Heart right ventricle (tissue), 16 donors: ENCODE data around the gene FGGY. TPM values are rescaled to one million over a fixed set of nuclear protein-coding genes. Genes with fewer than 3 reads are reported as not detected.

Source experiments
- ATAC-seq, 8 donors: fragments of 200-7000 bp; cut with Tn5 transposase; one replicate each; pipeline ENCODE4 v1.9.1; 2020; ENCODE audit warnings: mild to moderate bottlenecking in 8 of 8, moderate library complexity in 8 of 8, moderate number of reproducible peaks in 1 of 8
- DNase-seq, 2 donors: peaks; one replicate each; pipeline ENCODE4 v3.0.0-alpha.2; 2020
- H3K27ac ChIP-seq, 10 donors: fragments of 200-600 bp; sonication (generic) in 2 of 10; one replicate each; pipeline versions ENCODE4 v1.5.0 to v1.8.0; 2020 to 2022; ENCODE audit warnings: mild to moderate bottlenecking in 3 of 10
- H3K27me3 ChIP-seq, 7 donors: fragments of 200-600 bp; one replicate each; pipeline ENCODE4 v1.8.0; 2021 to 2022; ENCODE audit warnings: mild to moderate bottlenecking in 2 of 7
- H3K36me3 ChIP-seq, 9 donors: fragments of 200-600 bp; sonication (generic) in 1 of 9; one replicate each; pipeline versions ENCODE4 v1.5.0 to v1.8.0; 2020 to 2022; ENCODE audit warnings: mild to moderate bottlenecking in 2 of 9
- H3K4me1 ChIP-seq, 9 donors: fragments of 200-600 bp; sonication (generic) in 1 of 9; one replicate each; pipeline versions ENCODE4 v1.5.0 to v1.8.0; 2020 to 2022; ENCODE audit warnings: mild to moderate bottlenecking in 4 of 9
- H3K4me3 ChIP-seq, 10 donors: fragments of 200-600 bp; sonication (generic) in 2 of 10; one replicate each; pipeline versions ENCODE4 v1.5.0 to v1.8.0; 2020 to 2022; ENCODE audit warnings: mild to moderate bottlenecking in 7 of 10, moderate library complexity in 2 of 10
- H3K9me3 ChIP-seq, 11 donors: fragments of 200-600 bp in 10 of 11; sonication (generic) in 2 of 11; one replicate each; pipeline versions ENCODE4 v1.5.0 to v1.8.0; 2013 to 2022; ENCODE audit warnings: mild to moderate bottlenecking in 2 of 11, control low read depth in 1 of 11, moderate library complexity in 1 of 11
- CTCF ChIP-seq, 9 donors: fragments of 200-600 bp; sonication (generic) in 2 of 9; IDR thresholded peaks; one replicate each; pipeline versions ENCODE4 v1.5.0 to v1.8.0; 2021 to 2022; ENCODE audit warnings: antibody characterized with exemption in 9 of 9, mild to moderate bottlenecking in 5 of 9, moderate library complexity in 1 of 9
- whole genome bisulfite sequencing, 2 donors: extraction: QIAGEN DNeasy Blood & Tissue Kit; methylation state at CpG; one replicate each; pipeline ENCODE4 v1.1.7; 2013; ENCODE audit warnings: inconsistent platforms in 1 of 2; 5-methylcytosine and 5-hydroxymethylcytosine counted together
- intact Hi-C, 10 donors: fragments of 100-400 bp; cut with DNase I; formaldehyde crosslinking; loops; one replicate each; pipeline versions ENCODE4 v1.11.1 to v1.14.2; 2022
- polyA plus RNA-seq, 2 donors: library from polyadenylated mRNA; stranded (reverse); fragments of 200-250 nt; gene quantifications; one replicate each; pipeline ENCODE4 v1.2.3, GENCODE V29; 2013
- total RNA-seq, 10 donors: library from RNA; stranded (reverse); fragmentation: NEBNext Ultra II Directional in 3 of 10; extraction: Animal tissue kit (Norgen Biotek cat#: 25700) in 3 of 10; gene quantifications; one replicate each; pipeline versions ENCODE4 v1.2.1 to v1.2.4, GENCODE V29; 2021 to 2023
- donor health status: Arrhythmogenic right ventricular cardiomyopathy.
- donor health status: ischemic (EF 13 %, LVEDD 7.1; RV severe dilation, severe dysfunction).
- donor health status: healthy with polysubstance abuse.
- donor health status: DM: no; HTN: yes; CAD: no.
- donor health status: DM: no; HTN: no; CAD: no.
- donor health status: ischemic (EF 25% LVEDD 6.9; RV normal size, moderate dysfunction).
- donor health status: ischemic (EF 25% LVEDD 5.7; RV mildly dilated, moderate dysfunction).
- donor health status: healthy.
- donor health status: DM: yes; HTN: yes; CAD: no.
- donor health status: Ischemic cardiomyopathy.
- donor health status: ischemic (EF 35%, LVEDD 5.7; RV mildly dilated, moderate dysfunction).
- donor health status: nonischemic (EF 11% LVEDD 7.7; RV severe dilation, severe dysfunction).
- donor health status: DM: yes; HTN: yes; CAD: no.
- donor health status: PGD.
- donor health status: ischemic (EF 29% LVEDD 5.4; RV normal size, mild dysfunction).
- donor health status: nonischemic (EF 23%, LVEDD 6.1; RV moderate dilation, normal function).

FGGY gene
- total and polyA plus RNA-seq, 12 donors: 3.1 to 51.8 (median 34.7) TPM

- no peaks in the 10 kb centered on the region for H3K36me3 ChIP-seq
- H3K9me3 ChIP-seq: peaks cover 0 to 26% (median 8%) of the 10 kb centered on the region in 11 donors
- no peak for DNase-seq
- no peaks in the 10 kb centered on the region for H3K27me3 ChIP-seq
- TF ChIP-seq CTCF (IDR thresholded peaks at IDR 0.05): no peak
- no peak overlapping the region for H3K4me3 ChIP-seq
- H3K4me1 ChIP-seq: no peaks in the 10 kb centered on the region
- no peak overlapping the region for H3K27ac ChIP-seq
- intact Hi-C loops: no loop called here
- no peak for ATAC-seq
These were observed 491.9 kb downstream of the FGGY start for GRCh38 chr1:59788825-59789224.

GRCh38 chr1:59798600-59798999 is 501.7 kb downstream of the FGGY start:
- H3K4me3 ChIP-seq: no peak overlapping the region
- no peak for TF ChIP-seq CTCF (IDR thresholded peaks at IDR 0.05)
- no peak for ATAC-seq
- H3K36me3 ChIP-seq: no peaks in the 10 kb centered on the region
- H3K4me1 ChIP-seq: no peaks in the 10 kb centered on the region
- H3K27ac ChIP-seq: no peak overlapping the region
- H3K27me3 ChIP-seq: no peaks in the 10 kb centered on the region
- peaks cover 0 to 29% (median 5%) of the 10 kb centered on the region in 11 donors for H3K9me3 ChIP-seq
- DNase-seq: no peak
- intact Hi-C loops: no loop called here

- Histone ChIP-seq H3K36me3 (no peaks in the 10 kb centered on the region), H3K9me3 (peaks cover 0 to 3% (median 0%) of the 10 kb centered on the region in 11 donors), H3K4me3 (no peak overlapping the region), H3K27me3 (no peaks in the 10 kb centered on the region), H3K27ac (no peak overlapping the region), H3K4me1 (no peaks in the 10 kb centered on the region)
- intact Hi-C loops: no loop called here
- WGBS, 2 donors: 53 to 79% methylated on average over 1 of the region's 1 CpG
- no peak for DNase-seq
- TF ChIP-seq CTCF (IDR thresholded peaks at IDR 0.05): no peak
- no peak for ATAC-seq
These were observed 506.7 kb downstream of the FGGY start for GRCh38 chr1:59803458-59804038.

GRCh38 chr1:59804301-59804700 is 507.4 kb downstream of the FGGY start:
- ATAC-seq (no peak), DNase-seq (no peak)
- H3K4me1 ChIP-seq: no peaks in the 10 kb centered on the region

More at GRCh38 chr1:59804301-59804700, 507.4 kb downstream of the FGGY start:
- no peak overlapping the region for H3K4me3 ChIP-seq
- intact Hi-C loops: no loop called here
- no peaks in the 10 kb centered on the region for H3K36me3 ChIP-seq
- no peak for TF ChIP-seq CTCF (IDR thresholded peaks at IDR 0.05)
- H3K9me3 ChIP-seq: peaks cover 0 to 3% (median 0%) of the 10 kb centered on the region in 11 donors
- H3K27me3 ChIP-seq: no peaks in the 10 kb centered on the region
- no peak overlapping the region for H3K27ac ChIP-seq
